DMS79 (cell line): Measurements from ENCODE around the gene NUMBL.
"Not testable (repeated sequence)": the region's sequence is repeated elsewhere in the genome, so short reads cannot be mapped to it uniquely, and the experiment has no call there.

Source experiments
- DNase-seq: peaks from one replicate; lab custom pipeline; 2025; lab: John Stamatoyannopoulos, UW

The NUMBL gene

DNA sequence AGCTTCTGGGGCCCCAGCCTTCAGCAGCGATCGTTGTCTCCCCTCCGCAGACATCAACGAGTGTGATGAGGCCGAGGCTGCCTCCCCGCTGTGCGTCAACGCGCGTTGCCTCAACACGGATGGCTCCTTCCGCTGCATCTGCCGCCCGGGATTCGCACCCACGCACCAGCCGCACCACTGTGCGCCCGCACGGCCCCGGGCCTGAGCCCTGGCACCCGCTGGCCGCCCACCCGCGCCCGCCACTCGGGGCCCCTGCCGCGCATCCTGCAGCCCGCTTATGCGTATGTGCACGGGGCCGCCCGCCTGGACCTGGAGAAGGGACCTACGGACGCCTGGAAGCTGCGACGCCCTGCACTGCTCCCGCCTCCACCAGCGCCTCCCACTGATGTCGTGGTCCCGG is 61.1 kb downstream of the NUMBL start:
- no peak for DNase-seq

- no peak for DNase-seq
Observed at GRCh38 chr19:40627486-40628279, 62.8 kb downstream of the NUMBL start.

DNA sequence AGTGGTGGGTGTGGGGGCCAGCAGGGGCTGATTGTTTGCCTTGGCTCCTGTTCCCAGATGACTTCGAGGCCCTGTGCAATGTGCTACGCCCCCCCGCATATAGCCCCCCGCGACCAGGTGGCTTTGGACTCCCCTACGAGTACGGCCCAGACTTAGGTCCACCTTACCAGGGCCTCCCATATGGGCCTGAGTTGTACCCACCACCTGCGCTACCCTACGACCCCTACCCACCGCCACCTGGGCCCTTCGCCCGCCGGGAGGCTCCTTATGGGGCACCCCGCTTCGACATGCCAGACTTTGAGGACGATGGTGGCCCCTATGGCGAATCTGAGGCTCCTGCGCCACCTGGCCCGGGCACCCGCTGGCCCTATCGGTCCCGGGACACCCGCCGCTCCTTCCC is 63.5 kb downstream of the NUMBL start:
- DNase-seq: no peak

DNA sequence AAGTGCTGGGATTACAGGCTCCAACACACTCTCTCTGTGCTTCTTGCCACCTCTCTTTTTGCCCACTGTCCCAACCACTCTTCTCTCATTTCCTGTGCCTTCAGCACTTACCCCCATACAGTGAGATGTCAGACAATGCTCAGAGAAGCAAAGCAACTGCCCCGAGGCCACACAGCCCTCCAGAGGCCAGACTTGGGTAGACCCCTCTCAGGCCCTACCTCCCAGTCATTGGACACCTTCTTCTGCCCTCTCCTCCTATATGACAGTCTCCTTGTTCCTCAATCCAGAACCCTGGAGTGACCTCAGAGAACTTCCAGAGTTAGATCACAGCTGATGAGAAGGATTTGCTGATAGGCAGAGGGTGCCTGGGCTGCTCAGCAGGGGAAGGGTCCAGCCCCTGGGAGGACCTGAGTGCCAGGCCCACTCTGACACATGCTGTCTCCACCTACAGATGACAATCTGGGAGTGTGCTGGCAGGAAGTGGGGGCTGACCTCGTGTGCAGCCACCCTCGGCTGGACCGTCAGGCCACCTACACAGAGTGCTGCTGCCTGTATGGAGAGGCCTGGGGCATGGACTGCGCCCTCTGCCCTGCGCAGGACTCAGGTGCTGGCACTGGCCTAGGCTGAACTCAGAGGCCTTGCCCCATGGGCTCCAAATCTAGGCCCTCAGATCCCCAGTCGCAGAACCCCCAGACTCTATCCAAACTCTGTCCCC is 64.9 kb downstream of the NUMBL start:
- DNase-seq: no peak

- not testable (repeated sequence) for DNase-seq
Observed at GRCh38 chr19:40624369-40625153, 65.9 kb downstream of the NUMBL start.

DNA sequence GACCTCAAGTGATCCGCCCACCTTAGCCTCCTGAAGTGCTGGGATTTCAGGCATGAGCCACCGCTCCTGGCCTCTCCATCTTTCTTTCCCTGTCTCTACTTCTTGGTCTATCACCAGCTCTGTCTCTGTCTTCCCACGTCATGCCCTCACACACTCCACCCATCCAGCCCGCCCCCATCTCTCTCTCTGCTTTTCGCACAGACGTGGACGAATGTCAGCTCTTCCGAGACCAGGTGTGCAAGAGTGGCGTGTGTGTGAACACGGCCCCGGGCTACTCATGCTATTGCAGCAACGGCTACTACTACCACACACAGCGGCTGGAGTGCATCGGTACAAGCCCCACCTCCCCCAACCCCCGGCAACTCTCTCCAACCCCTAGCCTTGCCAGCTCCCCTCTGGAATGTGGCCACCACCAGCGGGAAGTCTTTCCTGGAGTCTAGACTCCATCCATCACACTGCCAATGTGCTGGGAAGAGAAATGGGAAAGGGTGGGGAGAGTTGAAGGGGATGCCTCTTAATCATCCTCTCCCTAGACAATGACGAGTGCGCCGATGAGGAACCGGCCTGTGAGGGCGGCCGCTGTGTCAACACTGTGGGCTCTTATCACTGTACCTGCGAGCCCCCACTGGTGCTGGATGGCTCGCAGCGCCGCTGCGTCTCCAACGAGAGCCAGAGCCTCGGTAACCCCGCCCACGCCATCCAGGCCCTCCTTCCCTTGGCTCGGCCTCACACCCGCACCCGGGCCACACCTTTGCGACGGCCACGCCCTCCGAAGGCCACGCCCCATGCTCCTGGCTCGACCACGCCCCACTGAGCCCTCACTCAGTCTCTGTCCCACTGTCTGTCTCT is 66.8 kb downstream of the NUMBL start:
- DNase-seq: no peak

- DNase-seq: no peak
Observed at GRCh38 chr19:40622773-40623075, 67.7 kb downstream of the NUMBL start.

DNA sequence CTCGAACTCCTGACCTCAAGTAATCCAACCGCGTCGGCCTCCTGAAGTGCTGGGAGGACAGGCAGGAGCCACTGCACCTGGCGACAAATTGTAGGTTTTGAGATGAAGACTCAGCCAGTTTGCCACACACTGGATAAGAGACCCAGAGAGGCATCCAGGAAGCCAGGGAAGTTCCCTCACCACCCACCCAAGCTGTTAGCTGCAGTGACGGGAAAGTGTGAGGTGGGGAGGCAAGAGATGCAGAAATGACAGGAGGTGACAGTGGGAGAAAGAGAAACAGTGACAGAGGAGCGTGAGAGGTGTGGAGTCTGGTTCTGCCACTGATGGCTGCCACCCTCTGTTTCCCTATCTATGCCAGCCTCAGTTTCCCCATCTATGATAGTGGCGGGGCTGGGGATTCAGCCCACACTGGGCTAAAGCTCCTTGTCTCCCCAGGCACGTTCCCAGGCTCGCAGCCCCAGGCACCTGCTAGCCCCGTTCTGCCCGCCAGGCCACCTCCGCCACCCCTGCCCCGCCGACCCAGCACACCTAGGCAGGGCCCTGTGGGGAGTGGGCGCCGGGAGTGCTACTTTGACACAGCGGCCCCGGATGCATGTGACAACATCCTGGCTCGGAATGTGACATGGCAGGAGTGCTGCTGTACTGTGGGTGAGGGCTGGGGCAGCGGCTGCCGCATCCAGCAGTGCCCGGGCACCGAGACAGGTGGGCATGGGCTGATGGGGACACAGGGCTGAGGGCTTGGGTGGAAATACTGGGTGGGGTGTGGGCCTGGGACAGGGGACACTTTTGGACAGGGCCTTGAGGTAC is 68.3 kb downstream of the NUMBL start:
- DNase-seq: no peak

- no peak for DNase-seq
Observed at GRCh38 chr19:40621283-40621682, 69.2 kb downstream of the NUMBL start.

DNA sequence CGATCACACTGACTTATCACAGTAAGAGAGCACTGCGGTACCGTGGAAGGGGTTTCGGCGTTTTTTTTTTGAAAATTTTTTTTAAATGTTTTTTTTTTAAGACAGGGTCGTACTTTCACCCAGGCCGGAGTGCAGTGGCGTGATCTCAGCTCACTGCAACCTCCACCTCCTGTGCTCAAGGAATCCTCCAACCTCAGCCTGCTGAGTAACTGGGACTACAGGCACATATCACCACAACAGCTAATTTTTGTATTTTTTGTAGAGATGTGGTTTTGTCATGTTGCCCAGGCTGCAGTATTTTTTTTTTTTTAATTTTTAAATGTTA is 70.3 kb downstream of the NUMBL start:
- DNase-seq: no peak

DNA sequence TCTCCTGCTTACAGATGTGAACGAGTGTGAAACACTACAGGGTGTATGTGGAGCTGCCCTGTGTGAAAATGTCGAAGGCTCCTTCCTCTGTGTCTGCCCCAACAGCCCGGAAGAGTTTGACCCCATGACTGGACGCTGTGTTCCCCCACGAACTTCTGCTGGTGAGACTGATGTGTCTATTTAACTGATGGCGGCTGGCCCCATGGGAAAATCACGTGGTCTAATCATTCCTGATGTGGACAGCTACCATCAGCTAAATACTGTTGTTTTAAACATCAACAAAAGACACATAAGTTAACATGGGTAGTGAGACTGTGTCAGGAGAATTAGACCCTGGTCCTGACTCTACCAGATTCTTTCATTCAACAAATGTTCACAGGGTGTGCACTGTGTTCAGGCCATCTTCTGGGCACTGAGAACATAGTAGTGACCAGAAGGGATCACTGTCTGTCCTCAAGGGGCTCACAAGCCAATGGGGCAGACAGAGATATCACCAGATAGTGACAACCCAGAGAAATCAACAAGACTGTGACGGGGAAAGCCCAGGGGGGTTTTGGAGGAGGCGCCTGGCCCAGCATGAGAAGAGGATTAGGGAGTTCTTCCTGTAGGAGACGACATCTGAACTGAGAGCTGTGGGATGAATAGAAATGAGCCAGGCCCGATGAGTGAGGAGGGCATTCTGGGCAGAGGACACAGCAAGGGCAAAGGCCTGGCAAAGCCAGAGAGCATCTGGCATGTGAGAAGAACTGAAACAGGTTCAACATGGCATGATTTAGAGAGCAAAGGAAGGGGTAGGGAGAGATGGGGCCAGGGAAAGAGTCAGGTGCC is 70.9 kb downstream of the NUMBL start:
- DNase-seq: no peak

- no peak for DNase-seq
Observed at GRCh38 chr19:40617961-40618360, 72.5 kb downstream of the NUMBL start.

DNA sequence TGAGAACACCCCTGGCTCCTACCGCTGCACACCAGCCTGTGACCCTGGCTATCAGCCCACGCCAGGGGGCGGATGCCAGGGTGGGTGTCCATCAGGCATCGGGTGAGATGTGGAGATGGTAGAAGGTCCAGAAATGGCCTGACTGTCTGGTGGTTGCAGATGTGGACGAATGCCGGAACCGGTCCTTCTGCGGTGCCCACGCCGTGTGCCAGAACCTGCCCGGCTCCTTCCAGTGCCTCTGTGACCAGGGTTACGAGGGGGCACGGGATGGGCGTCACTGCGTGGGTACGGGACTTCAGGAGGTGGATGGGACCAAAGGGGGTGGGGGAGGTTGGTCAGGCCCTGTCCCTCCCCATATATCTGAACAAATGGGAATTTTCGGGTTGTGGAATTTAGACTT is 73.5 kb downstream of the NUMBL start:
- DNase-seq: no peak

- no peak for DNase-seq
Observed at GRCh38 chr19:40616178-40616577, 74.3 kb downstream of the NUMBL start.
